Islet precursor cell (in vitro differentiated cells): ENCODE data around the gene ATP8A2.
"Not testable (repeated sequence)": the region's sequence is repeated elsewhere in the genome, so short reads cannot be mapped to it uniquely, and the experiment has no call there.

ENCODE experiments used
- DNase-seq: peaks from one replicate; pipeline ENCODE4 v3.0.0-alpha.2; 2018

The ATP8A2 gene

DNA sequence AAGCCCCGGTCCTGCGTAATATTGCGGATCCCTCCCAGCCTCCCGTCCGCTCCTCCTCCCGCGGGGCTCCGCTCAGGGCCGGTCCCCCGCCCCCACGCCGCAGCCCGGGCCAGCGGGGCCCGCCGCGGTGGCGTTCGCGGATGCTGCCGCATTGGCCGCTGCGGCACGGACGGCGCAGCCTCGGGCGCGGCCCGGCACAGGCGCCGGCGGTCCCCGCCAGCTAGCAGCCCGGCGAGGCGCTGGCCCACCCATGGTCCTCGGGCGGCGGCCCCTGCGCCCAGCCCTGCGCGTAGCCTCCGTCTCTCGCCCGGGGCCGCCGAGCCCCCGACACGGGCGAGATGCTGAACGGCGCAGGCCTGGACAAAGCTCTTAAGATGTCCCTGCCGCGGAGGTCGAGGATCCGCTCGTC, at the start of gene ATP8A2:
ATP8A2 (plus strand) TSS at position 100 of the 409 bp plus-strand sequence; CDS start at position 339, 239 bp downstream.
- DNase-seq: no peak

DNA sequence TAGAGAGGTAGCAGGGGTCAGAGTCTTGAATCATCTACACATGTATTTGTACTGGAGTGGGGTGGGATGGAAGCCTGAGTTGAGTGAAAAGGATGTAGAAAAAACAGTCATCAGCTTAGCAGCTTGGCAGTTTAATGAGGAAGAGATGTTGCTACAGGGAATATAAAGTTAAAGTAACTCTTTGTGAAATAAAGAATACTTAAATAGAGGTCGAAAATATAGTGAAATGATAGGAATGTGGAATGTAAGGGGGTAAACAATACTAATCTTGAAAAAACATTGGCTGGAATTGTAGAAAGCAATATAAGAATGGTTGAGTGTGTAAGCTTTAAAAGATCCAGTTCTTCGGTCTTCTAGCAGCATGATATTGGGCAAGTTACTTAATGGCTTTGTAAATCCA, 47.7 kb upstream of the ATP8A2 start:
- DNase-seq: no peak

DNA sequence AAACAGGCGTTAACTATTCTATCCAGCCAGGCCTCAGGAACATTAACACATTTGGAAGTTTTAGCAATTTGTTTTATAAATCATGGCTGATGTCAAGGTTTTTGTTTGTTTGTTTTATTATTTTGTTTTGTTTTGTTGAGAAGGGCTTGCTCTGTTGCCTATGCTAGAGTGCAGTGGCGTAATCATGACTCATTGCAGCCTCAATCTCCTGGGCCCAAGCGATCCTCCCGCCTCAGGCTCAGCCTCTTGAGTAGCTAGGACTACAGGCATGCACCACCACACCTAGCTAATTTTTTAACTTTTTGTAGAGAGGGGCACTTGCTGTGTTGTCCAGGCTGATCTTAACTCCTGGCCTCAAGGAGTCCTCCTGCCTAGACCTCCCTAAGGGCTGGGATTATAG, 42.1 kb upstream of the ATP8A2 start:
- DNase-seq: peak; percentile 71

DNA sequence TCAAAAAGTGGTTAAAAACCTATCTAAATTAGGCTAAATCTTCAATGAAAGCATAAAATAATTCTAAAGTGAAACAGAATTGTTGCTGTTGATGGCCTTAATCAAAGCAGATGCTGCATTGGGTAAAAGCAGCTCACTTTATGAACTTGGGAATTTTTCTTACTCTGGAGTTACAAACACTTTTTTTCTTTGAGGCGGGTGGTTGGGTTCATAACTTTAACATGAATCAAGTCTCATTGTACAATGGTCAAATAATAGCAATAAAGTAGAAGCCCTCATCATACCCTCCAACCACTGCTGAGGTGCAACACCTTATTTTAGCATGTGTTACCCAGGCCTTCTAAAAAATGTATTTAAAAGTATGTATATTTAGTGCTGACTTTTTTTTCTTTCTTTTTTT, 41.2 kb upstream of the ATP8A2 start:
- no peak for DNase-seq

DNA sequence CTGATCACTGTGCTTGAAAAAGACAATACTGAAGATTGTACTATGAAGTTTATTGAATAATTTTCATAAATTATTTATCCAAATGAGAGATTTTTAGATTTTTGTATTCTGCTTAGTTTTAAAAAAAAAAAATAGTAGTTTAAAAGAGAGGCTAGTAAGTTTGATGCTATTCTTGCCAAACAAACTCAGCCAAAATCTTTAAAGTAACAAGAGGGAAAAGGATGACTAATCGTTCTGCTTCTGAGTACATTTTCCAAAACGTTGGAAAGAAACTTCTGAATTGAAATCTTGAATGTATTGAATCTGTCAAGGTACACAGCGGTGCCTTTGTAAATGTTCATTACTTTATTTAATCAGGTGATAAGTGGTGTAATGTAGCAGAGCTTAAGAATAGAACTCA, 35.9 kb upstream of the ATP8A2 start:
- no peak for DNase-seq

DNA sequence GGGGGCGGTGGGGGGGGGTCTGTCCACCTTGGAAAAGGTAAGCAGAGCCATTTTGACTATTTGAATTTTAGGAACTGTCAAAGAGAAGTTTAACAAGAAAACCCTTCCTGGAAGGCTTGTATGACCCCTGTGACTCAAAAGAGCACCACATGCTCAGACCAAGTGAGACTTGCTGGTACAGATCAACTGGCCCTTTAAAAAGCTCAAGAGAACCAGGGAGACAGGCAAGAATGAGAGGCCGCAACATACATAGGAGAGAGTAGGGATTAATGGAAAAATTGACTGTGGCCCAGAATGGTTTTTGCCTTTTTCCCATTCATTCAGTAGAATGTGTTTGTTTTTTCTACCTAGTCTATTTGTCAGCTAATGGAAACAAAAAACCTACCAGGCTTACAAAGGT, 26.2 kb upstream of the ATP8A2 start:
- no peak for DNase-seq

DNA sequence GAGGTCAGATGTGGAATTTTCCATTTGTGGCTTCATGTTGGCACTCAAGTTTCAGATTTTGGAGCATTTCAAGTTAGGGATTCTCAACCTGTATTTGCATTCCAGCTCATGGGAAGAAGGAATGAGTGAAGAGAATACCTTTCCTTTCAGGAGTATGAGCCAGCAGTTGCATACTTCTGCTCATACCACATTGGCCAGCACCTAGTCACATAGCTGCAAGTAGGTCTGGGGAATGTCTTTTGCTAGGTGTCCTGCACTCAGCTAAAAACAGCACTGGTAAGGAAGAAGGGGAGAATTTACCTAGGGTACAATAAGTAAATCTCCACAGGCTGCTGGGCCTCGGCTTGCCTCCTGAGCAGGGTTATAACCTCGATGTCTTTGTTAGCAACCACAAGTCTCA, 24.6 kb upstream of the ATP8A2 start:
- peak; percentile 84 for DNase-seq

DNA sequence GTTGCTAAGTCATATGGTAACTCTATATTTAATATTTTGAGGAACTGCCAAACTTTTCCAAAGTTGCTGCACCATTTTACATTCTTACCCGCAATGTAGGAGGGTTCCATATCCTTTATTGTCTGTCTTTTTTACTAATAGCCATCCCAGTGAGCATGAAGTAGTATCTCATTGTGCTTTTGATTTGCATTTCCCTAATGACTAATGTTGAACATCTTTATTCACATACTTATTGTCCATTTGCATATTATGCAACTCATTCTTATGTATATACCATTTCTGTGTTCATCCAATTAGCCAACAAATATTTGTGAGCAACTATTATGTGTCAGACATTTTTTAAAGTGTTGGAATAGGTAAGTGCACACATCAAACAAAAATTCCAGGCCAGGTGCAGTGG, 20.4 kb upstream of the ATP8A2 start:
- no peak for DNase-seq

DNA sequence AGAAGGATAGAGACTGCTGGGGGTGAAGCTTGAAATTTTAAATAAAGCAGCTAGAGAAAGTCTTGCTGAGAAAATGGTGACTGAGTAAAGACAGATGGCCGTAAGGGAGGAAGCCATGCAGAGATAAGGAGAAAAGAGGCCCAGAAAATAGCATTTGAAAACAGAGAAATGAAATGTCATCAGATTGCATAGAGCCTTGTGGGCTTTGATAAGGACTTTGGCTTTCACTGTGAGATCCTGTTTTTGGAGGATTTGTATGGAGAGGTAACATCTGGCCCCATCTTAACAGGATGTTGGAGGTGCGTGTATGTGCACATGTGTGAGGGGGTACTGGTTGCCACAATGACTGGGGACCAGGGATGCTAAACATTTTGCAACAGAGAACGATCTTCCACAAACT, 19.5 kb upstream of the ATP8A2 start:
- no peak for DNase-seq

DNA sequence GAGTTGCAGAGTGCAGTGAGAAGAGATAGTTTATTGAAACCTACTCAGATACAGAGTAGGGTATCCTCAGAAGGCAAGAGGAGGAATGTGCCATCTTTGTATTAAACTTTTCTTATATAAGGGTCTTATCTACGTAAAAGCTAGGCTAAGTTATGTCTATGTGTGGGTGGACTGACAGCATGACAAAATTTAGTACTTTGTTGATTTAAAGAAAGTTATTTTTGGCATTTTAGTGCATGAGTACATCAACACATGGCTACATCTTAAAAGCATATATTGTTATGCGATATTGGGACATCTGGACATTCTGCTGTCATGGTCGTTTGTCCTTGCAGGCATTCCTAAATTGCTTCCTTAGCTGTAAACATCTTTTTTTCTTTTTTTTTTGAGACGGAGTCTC, 19.0 kb upstream of the ATP8A2 start:
- DNase-seq: no peak

DNA sequence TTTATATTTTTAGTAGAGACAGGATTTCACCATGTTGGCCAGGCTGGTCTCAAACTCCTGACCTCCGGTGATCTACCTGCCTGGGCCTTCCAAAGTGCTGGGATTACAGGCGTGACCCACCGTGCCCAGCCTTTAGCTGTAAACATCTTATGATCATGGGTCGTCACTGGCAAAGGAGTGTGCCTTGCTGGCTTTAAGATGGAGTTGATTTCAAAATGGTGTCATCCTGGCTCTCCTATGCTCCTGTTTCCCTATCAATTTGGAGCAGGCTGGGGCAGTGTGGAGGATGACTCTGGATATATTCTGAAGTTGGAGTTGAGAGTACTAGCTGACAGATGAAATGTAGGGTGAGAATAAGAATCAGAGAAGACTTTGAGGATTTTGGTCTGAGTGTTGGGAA, 18.4 kb upstream of the ATP8A2 start:
- no peak for DNase-seq

DNA sequence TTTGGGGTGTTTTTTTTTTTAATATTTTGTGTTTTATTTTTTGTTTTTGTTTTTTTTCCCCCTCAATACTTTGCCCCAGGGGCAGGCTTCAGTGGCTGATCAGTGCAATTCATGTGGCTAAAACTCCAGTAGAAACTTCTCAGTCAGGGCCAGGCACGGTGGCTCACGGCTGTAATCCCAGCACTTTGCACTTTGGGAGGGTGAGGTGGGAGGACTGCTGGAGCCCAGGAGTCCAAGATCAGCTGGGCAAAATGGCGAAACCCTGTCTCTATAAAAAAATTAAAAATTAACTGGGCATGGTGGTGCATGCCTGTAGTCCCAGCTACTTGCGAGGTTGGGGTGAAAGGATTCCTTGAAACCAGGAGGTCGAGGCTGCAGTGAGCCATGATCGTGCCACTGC, 17.4 kb upstream of the ATP8A2 start:
- no peak for DNase-seq

DNA sequence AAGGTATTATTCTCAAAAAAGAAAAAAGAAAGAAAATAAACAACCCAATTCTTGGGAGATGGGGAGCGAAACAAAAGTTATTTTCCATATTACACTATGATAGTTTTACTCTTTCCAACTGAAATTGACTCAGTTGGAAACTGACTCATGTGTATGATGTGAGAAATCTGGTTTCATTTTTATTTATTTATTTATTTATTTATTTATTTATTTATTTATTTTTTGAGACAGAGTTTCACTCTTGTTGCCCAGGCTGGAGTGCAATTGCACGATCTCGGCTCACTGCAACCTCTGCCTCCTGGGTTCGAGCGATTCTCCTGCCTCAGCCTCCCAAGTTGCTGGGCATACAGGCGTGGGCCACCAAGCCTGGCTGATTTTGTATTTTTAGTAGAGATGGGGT, 11.3 kb upstream of the ATP8A2 start:
- DNase-seq: not testable (repeated sequence)

DNA sequence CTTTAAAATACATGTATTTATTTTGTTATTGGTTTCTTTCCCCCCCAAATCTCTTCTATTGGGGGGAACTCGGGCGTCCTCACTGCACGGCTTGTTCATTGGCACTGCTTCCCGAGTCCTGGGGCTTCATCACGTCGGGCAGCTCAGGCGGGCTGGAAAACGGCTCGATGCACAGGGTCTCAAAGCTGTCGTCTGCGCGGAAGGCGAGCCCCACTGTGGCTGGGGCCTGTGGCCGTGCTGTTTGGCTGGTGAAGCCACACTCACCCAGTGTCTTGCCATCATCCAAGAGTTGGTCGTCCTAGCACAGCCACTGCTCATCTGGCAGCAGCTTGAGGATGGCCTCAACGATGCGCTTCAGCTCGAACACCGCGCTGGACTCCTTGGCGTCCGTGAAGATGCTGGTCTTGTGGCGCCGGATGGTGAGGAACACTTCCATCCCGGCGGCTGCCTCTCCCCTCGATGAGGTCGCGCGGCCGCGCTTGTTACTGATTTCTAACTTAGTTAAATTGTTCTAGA, 6.0 kb upstream of the ATP8A2 start:
- DNase-seq: no peak

DNA sequence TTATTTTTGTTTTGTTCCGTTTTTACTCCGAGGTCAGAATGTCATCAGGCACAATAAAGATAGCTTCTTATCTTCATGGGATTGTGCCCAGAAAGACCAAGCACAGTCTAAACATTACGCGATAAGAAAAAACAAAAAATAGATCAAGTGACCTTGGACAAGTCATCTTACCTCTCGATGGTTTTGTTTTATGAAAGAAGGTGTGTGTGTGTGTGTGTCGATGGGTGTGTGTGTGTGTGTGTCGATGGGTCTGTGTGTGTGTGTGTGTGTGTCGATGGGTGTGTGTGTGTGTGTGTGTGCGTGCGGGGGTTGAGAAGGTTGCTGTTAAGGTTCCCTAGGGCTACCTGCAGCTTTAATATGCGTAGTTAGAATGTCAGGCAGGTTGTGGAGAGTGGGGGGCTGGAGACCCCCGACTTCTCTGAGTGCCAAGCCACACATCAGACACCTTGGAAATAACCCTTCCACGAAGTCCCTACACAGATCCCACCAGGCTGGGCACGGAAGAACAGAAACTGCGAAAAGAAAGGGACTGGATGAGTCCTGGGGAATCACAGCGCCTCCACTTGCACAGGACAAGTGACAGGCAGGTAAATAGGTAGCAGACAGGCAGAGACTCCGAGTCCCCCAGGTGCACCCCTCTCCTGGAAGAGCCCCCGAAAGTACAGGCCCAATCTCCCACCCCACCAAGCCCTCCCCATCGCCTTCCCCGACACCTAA, 458 bp upstream of the ATP8A2 start:
- DNase-seq: no peak

DNA sequence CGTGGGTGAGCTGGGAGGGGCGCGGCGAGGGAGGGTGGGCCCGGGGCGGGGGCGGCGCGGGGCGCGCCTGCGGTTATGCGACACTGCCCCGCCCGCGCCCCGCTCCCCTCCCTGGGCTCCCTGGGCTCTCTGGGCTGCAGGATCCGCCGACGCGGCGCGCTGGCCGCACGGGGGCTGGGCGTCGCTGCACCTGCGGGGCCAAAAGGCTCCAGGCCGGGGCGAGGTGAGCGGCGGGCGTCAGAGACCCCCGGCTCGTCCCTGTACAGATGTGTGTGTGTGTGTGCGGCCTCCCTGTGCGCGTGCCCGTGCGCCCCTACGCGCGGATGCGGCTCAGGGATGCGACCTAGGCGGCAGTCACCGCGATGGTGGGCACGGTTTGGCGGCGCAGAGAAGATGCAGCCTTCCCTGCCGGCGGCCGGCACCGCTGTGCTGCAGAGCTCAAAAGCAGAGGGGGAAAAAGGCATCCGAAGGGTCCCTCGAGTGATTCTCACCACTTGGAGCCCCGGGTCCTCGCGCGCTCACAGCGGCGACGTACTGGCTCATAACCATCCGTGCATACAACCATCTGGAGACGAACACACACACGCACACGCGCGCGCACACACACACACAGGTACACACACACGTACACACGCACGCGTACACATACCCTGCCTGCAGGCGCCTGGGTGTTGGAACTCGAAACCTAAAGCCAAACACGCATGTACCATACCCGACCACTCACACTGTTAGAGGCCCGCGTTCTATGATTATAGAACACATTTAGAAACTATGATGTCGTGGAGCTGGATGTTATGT, 709 bp downstream of the ATP8A2 start:
- peak; percentile 61 for DNase-seq

DNA sequence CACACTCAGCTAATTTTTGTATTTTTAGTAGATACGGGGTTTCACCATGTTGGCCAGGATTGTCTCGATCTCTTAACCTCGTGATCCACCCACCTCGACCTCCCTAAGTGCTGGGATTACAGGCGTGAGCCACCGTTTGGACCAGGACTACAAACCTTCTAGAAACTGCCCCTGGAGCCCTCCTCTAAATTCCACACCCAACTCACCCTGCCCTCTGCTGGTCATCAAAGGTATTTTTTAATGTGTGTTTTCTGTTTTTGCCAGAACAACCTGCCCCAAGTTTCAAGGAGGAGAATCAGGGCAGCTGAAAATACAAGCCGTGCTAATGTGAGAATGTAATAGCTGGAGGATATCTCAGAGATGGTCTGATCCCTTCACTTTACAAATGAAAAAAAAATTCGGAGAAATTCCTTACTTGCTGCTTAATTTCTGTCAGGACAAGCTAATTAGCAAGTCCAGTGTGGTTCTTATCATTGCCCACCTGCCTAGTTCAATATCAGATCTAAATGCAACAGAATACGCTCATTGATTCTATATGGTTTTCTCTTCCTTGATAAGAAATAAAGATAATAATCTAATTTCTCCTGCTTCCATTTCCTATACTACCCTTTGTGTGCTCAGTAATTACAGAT, 4.1 kb downstream of the ATP8A2 start:
- peak; percentile 61 for DNase-seq

DNA sequence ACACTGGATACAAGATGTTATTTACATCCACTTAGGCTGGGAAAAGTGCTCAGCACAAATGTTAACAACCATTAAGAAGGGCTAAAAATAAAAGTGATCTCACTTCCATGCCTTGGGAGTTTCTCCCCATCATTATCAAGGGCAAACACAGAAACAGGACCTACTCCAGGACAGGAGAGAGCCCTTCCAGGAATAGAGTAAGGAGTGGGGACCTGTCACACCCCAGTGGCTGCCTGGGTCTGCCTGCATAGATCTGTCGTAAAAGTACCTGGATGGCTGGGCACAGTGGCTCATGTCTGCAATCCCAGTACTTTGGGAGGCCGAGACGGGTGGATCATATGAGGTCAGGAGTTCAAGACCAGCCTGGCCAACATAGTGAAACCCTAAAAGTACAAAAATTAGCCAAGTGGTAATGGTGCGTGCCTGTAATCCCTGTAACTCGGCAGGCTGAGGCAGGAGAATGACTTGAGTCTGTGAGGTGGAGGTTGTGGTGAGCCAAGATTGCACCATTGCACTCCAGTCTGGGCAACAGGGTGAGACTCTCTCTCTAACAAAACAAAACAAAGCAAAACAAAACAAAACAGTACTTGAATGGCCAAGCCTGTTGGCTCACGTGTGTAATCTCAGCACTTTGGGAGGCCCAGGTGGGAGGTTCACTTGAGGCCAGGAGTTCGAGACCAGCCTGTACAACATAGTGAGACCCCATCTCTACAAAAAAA, 5.6 kb downstream of the ATP8A2 start:
- DNase-seq: no peak

DNA sequence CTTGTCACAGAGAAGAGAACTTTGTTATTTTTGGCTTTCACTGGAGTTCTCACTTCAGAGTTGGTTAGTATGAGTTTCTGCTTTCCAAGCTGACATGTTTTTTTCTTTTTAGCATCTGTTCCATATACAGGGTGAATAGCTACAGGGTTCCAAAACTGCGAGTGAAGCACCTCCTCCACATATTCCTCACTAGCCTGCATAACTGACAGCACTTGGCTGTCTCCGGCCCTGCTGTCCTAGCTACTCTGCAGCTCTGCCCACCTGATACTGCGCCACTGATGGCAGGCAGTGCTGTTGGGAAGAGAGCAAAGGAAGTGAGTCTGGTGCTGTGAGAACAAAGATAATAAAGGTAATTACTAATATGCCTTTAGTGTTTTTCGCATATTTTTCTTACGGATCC, 6.8 kb downstream of the ATP8A2 start:
- no peak for DNase-seq

DNA sequence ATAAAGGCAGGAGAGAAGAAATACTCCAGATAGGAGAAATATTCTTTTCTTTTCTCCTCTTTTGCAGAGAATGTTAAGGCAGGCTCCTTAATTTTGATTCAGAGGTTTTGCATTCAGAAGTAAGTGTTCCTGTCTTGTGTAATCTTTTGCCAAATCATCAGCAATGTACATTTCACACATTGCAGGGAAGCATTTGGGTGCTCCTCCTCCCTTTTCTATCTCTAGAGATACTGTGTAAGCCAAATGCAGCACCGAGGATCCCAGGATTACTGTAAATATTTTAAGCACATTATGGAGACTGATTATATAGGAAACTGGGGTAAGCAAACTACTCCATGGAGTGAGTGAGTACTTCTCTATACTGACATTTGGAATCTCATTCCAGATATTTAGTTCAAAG, 7.2 kb downstream of the ATP8A2 start:
- no peak for DNase-seq

DNA sequence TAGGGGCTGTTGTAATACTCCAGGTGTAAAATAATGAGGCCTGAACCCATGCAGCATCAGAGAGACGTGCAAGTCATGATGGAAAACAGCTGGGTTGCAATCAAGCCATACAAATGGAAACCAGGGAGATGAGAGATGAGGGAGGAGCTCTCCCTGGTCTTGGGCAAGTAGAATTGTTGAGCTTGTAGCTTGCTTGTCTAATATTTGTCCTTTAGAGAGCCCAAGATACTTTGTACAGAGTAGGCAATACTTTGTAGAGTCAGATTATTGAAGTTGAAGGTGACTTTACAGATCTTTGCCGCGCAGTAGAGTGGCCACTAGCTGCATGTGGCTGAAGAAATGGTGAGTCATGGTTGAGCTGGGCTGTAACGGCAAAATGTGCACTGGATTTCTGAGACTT, 8.3 kb downstream of the ATP8A2 start:
- DNase-seq: no peak

DNA sequence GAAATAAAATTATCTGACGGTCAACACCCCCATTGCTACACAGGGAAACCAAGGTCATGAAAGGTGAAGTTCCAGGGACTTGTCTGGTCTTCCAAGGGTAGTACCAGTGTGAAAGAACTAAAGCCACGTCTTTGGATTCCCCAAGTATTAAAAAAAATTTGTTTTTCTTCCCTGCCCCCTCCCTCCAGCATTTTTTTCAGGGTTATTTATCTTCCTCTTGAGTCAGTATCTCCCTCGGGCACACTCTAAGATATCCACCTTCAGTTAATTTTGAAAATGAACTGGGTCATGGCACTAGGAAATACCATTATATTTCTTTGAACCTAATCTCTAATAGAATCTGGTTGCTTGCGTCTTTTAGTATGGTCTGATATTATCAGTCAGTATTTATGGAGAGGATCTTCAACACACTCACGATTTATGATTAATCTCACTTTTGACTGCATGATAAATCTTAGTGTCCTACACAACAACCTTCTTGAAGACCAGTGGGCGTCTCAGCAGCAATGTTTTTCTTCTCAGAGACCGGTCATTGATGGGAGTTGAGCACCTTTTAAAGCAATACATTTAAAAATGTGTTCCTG, 9.1 kb downstream of the ATP8A2 start:
- no peak for DNase-seq
